Activated naive CD4-positive, alpha-beta T cell treated with anti-CD3 and anti-CD28 coated beads, Interleukin-2, amount 10 ng/mL, durations not matched to agents 7 days and 5 days (primary cell): Measurements from ENCODE around the gene AHNAK.

Experiments
- CTCF ChIA-PET: fragments of 350-600 bp; sonication (Branson Sonifier 250); formaldehyde crosslinking; loops from one replicate; lab custom pipeline; 2021; ENCODE audit warnings: antibody characterized with exemption; lab: Charles Lee
- DNase-seq: peaks from one replicate; pipeline ENCODE4 v3.0.0-alpha.2; 2020
- H3K27ac Mint-ChIP-seq: one replicate; pipeline ENCODE4 v1.8.0; 2021; ENCODE audit warnings: mild to moderate bottlenecking, moderate library complexity, mixed read lengths
- H3K27me3 Mint-ChIP-seq: one replicate; pipeline ENCODE4 v1.8.0; 2021; ENCODE audit warnings: mild to moderate bottlenecking, mixed read lengths
- H3K36me3 Mint-ChIP-seq: one replicate; pipeline ENCODE4 v1.8.0; 2021; ENCODE audit warnings: mixed read lengths
- H3K4me1 Mint-ChIP-seq: one replicate; pipeline ENCODE4 v1.8.0; 2021; ENCODE audit warnings: mixed read lengths
- H3K4me3 Mint-ChIP-seq: one replicate; pipeline ENCODE4 v1.8.0; 2021; ENCODE audit warnings: mild to moderate bottlenecking, moderate library complexity, mixed read lengths
- H3K9me3 Mint-ChIP-seq: one replicate; pipeline ENCODE4 v1.8.0; 2021; ENCODE audit warnings: mixed read lengths

Gene AHNAK

DNA sequence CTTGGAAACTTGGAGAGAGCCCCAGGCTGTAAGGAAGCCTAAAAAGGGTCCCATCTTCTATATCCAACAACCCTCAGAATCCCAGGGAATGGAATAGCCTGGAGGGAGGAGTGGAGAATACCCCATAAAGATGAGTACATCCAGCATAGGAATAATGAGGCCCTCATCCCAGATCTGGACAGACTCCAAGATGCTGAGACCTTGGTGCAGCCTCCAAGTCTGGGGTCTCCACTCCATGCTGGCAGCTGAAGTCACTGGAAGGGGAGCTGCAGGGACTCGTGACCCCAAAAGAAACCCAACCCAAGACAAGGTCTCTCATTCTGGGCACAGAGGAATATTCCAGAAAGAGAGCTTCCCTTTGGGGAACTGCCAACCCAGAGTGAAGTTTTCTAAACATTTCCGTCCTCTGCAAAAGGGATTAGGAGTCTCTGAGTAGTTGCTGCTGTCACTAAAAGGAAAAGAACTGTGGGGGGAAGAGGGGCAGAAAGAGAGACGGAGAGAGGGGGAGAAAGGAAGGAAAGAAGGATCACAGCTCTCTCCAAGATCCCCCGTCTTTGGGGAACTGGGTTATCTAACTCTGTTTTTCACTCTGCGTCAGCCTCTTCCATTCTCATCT lies 127.2 kb downstream of the AHNAK start:
- H3K36me3 Mint-ChIP-seq: no peaks in the 10 kb centered on the region
- no peak for DNase-seq
- no peak overlapping the region for H3K4me3 Mint-ChIP-seq
- peaks cover 55% of the 10 kb centered on the region for H3K27me3 Mint-ChIP-seq
- H3K9me3 Mint-ChIP-seq: no peaks in the 10 kb centered on the region
- CTCF ChIA-PET: interaction anchor here (0.7 to 2.7 kb wide), 4 partner anchors 17 to 141 kb away, joined by 3 to 13 read pairs (median 4); no protein-coding TSS in a partner anchor
- peaks cover 3% of the 10 kb centered on the region for H3K4me1 Mint-ChIP-seq
- H3K27ac Mint-ChIP-seq: no peak overlapping the region

DNA sequence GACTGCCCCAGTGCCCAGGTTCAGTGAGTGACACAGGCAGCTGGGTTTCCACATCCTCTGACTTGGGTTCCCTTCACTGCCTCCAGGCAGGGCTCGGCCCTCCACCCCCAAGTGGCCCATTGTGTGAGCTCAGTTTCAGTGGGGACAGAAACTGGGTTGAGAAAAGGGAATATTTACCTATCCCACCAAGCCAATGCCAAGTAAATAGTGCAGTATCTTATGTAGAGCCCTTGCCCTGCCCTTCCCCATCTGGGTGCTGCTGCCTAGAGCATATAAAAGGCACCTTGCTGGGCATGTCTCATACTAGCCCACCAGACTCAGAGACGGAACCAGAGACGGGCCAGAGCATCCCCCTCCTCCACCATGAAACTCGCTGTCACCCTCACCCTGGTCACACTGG lies 127.9 kb downstream of the AHNAK start, which contains the start of gene SCGB1A1:
SCGB1A1 (plus strand) TSS at position 301 of the 400 bp plus-strand sequence; CDS start at position 364, 63 bp downstream.
- H3K36me3 Mint-ChIP-seq: no peaks in the 10 kb centered on the region
- CTCF ChIA-PET: interaction anchor here (1.0 to 2.7 kb wide), 2 partner anchors 23 to 142 kb away, joined by 5 to 13 read pairs; no protein-coding TSS in a partner anchor
- DNase-seq: no peak
- no peak within 1 kb of the TSS for H3K27ac Mint-ChIP-seq
- no peak within 1 kb of the TSS for H3K4me3 Mint-ChIP-seq
- peaks cover 48% of the 10 kb centered on the region for H3K27me3 Mint-ChIP-seq
- H3K4me1 Mint-ChIP-seq: no peaks in the 10 kb centered on the region
- H3K9me3 Mint-ChIP-seq: no peaks in the 10 kb centered on the region

- H3K9me3 Mint-ChIP-seq: no peaks in the 10 kb centered on the region
- H3K4me1 Mint-ChIP-seq: no peaks in the 10 kb centered on the region
- no peak for DNase-seq
- peaks cover 42% of the 10 kb centered on the region for H3K27me3 Mint-ChIP-seq
- H3K36me3 Mint-ChIP-seq: no peaks in the 10 kb centered on the region
- no peak overlapping the region for H3K27ac Mint-ChIP-seq
- CTCF ChIA-PET: interaction anchor here (1.0 to 2.7 kb wide), 2 partner anchors 23 to 142 kb away, joined by 5 to 13 read pairs; no protein-coding TSS in a partner anchor
- H3K4me3 Mint-ChIP-seq: no peak overlapping the region
Measured at GRCh38 chr11:62418136-62418535, 128.5 kb downstream of the AHNAK start.

DNA sequence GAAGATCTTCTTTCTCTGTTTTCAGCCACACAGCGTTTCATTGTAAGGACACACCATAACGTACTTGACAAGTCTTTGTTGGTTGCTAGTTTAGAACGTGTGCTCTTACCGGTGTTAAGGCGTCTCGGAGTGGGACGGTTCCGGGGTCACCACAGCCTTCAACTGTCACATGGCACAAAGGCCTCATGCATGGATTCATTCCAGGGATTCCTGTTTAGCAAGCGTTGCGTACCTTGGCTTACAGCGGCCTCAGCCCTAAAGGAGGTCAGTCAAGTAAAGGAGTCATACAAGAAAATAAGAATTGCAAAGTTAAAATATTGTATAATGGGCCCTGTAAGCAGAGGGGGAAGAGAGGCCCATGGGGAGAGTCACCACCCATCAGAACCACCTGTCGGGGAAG lies 130.0 kb downstream of the AHNAK start:
- H3K4me3 Mint-ChIP-seq: no peak overlapping the region
- H3K9me3 Mint-ChIP-seq: no peaks in the 10 kb centered on the region
- CTCF ChIA-PET: interaction anchor here (0.6 to 1.5 kb wide), 3 partner anchors 8 to 126 kb away, joined by 3 to 6 read pairs (median 5); no protein-coding TSS in a partner anchor
- H3K27ac Mint-ChIP-seq: no peak overlapping the region
- DNase-seq: no peak
- no peaks in the 10 kb centered on the region for H3K4me1 Mint-ChIP-seq
- no peaks in the 10 kb centered on the region for H3K36me3 Mint-ChIP-seq
- peaks cover 30% of the 10 kb centered on the region for H3K27me3 Mint-ChIP-seq

- Mint-ChIP-seq H3K27ac (no peak overlapping the region), H3K9me3 (no peaks in the 10 kb centered on the region), H3K27me3 (peaks cover 20% of the 10 kb centered on the region), H3K36me3 (no peaks in the 10 kb centered on the region), H3K4me3 (no peak overlapping the region), H3K4me1 (no peaks in the 10 kb centered on the region)
- CTCF ChIA-PET: interaction anchor here (0.6 to 1.4 kb wide), 4 partner anchors 11 to 130 kb away, joined by 3 to 5 read pairs (median 4); no protein-coding TSS in a partner anchor
- DNase-seq: no peak
Measured at GRCh38 chr11:62413060-62413696, 133.4 kb downstream of the AHNAK start.

- Mint-ChIP-seq H3K4me3 (no peak overlapping the region), H3K9me3 (no peaks in the 10 kb centered on the region), H3K27me3 (peaks cover 26% of the 10 kb centered on the region), H3K36me3 (no peaks in the 10 kb centered on the region), H3K27ac (no peak overlapping the region), H3K4me1 (no peaks in the 10 kb centered on the region)
- no peak for DNase-seq
- CTCF ChIA-PET: interaction anchor here (0.6 to 3.5 kb wide), 5 partner anchors 13 to 132 kb away, joined by 3 to 19 read pairs (median 3); no protein-coding TSS in a partner anchor
Measured at GRCh38 chr11:62411524-62411923, 135.1 kb downstream of the AHNAK start.

GRCh38 chr11:62410972-62411371 lies 135.6 kb downstream of the AHNAK start:
- no peak for DNase-seq
- no peak overlapping the region for H3K27ac Mint-ChIP-seq
- no peaks in the 10 kb centered on the region for H3K9me3 Mint-ChIP-seq
- peaks cover 31% of the 10 kb centered on the region for H3K27me3 Mint-ChIP-seq
- H3K4me1 Mint-ChIP-seq: no peaks in the 10 kb centered on the region
- no peaks in the 10 kb centered on the region for H3K36me3 Mint-ChIP-seq
- CTCF ChIA-PET: interaction anchor here (0.6 to 3.5 kb wide), 5 partner anchors 14 to 132 kb away, joined by 3 to 19 read pairs (median 3); no protein-coding TSS in a partner anchor
- H3K4me3 Mint-ChIP-seq: no peak overlapping the region

- Mint-ChIP-seq H3K9me3 (no peaks in the 10 kb centered on the region), H3K4me1 (no peaks in the 10 kb centered on the region), H3K4me3 (no peak overlapping the region), H3K27me3 (peaks cover 30% of the 10 kb centered on the region), H3K36me3 (no peaks in the 10 kb centered on the region), H3K27ac (no peak overlapping the region)
- DNase-seq: no peak
- CTCF ChIA-PET: interaction anchor here (3.5 kb wide), 1 partner anchor 15 kb away, joined by 19 read pairs; no protein-coding TSS in a partner anchor
Measured at GRCh38 chr11:62409831-62410230, 136.8 kb downstream of the AHNAK start.

DNA sequence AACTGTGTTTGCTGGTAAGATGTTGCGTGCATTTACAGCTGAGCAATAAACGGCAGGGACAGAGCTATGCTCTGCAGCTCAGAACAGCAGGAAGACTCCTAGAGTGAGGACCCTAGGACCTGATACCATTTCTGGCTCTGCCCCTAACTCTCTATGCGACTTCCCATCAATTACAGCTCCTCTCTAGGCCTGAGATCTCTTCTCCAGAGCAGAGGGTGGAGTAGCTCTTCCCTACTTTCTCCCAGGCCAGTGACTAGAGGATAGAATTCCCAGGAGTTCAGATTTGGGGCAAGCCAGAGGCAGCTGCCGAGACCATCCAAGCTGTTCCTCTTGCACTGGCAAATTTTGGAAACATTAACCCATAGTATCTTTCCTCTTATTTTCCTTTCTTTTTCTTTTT lies 140.6 kb downstream of the AHNAK start:
- no peaks in the 10 kb centered on the region for H3K9me3 Mint-ChIP-seq
- CTCF ChIA-PET: interaction anchor here (1.1 to 3.2 kb wide), 2 partner anchors 12 to 19 kb away, joined by 4 to 18 read pairs; no protein-coding TSS in a partner anchor
- peaks cover 32% of the 10 kb centered on the region for H3K27me3 Mint-ChIP-seq
- no peaks in the 10 kb centered on the region for H3K36me3 Mint-ChIP-seq
- no peak overlapping the region for H3K27ac Mint-ChIP-seq
- no peak overlapping the region for H3K4me3 Mint-ChIP-seq
- peaks cover 24% of the 10 kb centered on the region for H3K4me1 Mint-ChIP-seq
- DNase-seq: no peak

GRCh38 chr11:62404901-62405300 lies 141.7 kb downstream of the AHNAK start:
- Mint-ChIP-seq H3K27me3 (peaks cover 29% of the 10 kb centered on the region), H3K4me1 (peaks cover 34% of the 10 kb centered on the region), H3K4me3 (no peak overlapping the region), H3K36me3 (no peaks in the 10 kb centered on the region), H3K9me3 (no peaks in the 10 kb centered on the region), H3K27ac (no peak overlapping the region)
- CTCF ChIA-PET: interaction anchor here (3.2 kb wide), 1 partner anchor 11 kb away, joined by 18 read pairs; no protein-coding TSS in a partner anchor
- DNase-seq: no peak

- CTCF ChIA-PET: interaction anchor here (1.2 to 3.2 kb wide), 3 partner anchors 10 to 24 kb away, joined by 3 to 18 read pairs (median 6); no protein-coding TSS in a partner anchor
- no peak for DNase-seq
- Mint-ChIP-seq H3K27ac (no peak overlapping the region), H3K36me3 (no peaks in the 10 kb centered on the region), H3K9me3 (no peaks in the 10 kb centered on the region), H3K4me1 (peaks cover 38% of the 10 kb centered on the region), H3K27me3 (peaks cover 25% of the 10 kb centered on the region), H3K4me3 (no peak overlapping the region)
Measured at GRCh38 chr11:62404435-62404834, 142.2 kb downstream of the AHNAK start.

DNA sequence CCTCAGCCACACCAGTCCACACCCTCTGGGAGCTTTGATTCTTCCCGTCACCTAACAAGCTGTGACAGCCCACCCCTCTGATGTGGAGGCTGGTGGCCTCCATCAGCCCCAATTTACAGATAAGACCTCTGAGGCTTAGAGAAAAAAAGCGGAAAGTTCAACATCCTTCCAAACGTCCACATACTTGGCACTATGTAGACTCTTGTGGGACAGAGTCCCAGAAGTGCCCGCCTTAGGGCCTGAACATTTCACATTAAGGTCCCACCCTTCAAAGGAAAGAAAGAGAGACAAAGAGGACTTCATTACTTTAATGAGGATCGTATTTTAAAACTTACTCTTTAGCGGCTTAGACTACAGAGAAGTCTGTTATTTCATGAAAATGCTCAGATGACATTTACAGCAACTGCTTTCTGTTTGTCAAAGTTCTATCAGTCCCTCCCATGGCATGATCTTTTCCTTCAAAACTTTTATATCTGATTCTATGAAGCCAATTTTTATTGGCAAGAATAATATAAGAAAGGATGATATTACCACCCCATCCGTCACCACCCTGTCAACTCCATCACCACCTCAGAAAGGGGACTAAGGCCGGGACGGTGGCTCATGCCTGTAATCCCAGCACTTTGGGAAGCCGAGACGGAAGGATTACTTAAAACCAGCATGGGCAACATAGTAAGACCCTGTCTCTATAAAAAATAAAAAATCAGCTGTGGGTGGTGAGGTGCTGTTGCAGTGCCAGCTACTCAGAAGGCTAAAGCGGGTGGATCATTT lies 143.5 kb downstream of the AHNAK start:
- H3K27ac Mint-ChIP-seq: peak overlapping the region; percentile 81
- peaks cover 50% of the 10 kb centered on the region for H3K4me1 Mint-ChIP-seq
- H3K9me3 Mint-ChIP-seq: no peaks in the 10 kb centered on the region
- peak overlapping the region; percentile 71 for H3K4me3 Mint-ChIP-seq
- H3K36me3 Mint-ChIP-seq: no peaks in the 10 kb centered on the region
- DNase-seq: no peak
- CTCF ChIA-PET: interaction anchor here (0.9 to 4.6 kb wide), 7 partner anchors 9 to 140 kb away, joined by 3 to 30 read pairs (median 6); no protein-coding TSS in a partner anchor
- H3K27me3 Mint-ChIP-seq: peaks cover 24% of the 10 kb centered on the region

DNA sequence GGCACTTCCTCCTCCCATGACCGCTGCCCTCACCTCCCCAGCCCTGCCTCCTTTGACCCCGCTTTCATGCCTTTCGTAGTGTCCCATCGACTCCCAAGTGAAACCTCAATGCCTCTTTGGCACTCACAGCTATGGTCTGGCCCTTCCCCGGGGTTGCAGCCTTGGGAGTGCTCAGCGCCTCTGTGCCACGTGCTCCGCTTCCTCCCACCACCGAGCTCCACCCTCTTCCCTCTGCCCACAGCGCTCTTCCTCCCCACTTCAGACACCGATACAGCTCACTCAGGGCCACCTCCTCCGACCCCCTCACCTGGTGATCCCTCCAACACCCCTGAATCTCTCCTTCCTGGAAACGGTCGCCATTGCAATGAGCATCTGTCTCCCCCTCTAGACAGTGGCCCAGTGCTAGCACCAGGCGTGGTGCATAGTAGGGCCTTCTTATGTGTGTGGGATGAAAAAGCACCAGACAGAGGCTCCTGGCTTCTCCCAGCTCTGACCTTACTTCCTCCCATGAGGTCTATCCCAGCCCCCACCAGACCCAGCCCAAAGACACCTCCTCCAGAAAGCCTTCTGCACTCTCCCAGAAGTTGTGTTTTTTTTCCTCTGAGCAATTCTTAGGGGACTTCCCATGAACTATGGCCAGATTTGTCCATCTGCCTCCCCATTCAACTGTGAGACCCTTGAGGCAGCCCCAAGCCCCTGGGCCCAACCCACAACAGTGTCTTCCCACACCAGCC lies 144.2 kb downstream of the AHNAK start:
- DNase-seq: peak; percentile 78
- H3K27ac Mint-ChIP-seq: peak overlapping the region; percentile 81
- H3K4me1 Mint-ChIP-seq: peaks cover 56% of the 10 kb centered on the region
- H3K9me3 Mint-ChIP-seq: no peaks in the 10 kb centered on the region
- CTCF ChIA-PET: interaction anchor here (1.0 to 4.6 kb wide), 8 partner anchors 9 to 292 kb away, joined by 3 to 30 read pairs (median 4); no protein-coding TSS in a partner anchor
- peaks cover 21% of the 10 kb centered on the region for H3K27me3 Mint-ChIP-seq
- no peaks in the 10 kb centered on the region for H3K36me3 Mint-ChIP-seq
- H3K4me3 Mint-ChIP-seq: peak overlapping the region; percentile 71
